ENCODE results near the gene UBC. TPM values are rescaled to one million over a fixed set of nuclear protein-coding genes. Genes with fewer than 3 reads are reported as not detected.

The UBC gene
- total and polyA plus RNA-seq, 9 of the 15 experiments (the other 6 are each of a cell fraction or from before 2014, with no cell fraction given): 533 to 1,153 (median 813) TPM

GRCh38 chr12:124921200-124922031, 7.0 kb upstream of the UBC start (continued):
- TF ChIP-seq PREB (CRISPR knock-in tag; IDR thresholded peaks at IDR 0.05) (no peak), CREB5 (CRISPR knock-in tag; IDR thresholded peaks at IDR 0.05) (no peak), ZNF23 (CRISPR knock-in tag; IDR thresholded peaks at IDR 0.05) (no peak), ZNF197 (CRISPR knock-in tag; IDR thresholded peaks at IDR 0.05; ENCODE audit: low read depth) (0 out of 2 replicates have a peak, but pooled peaks have one; percentile 11), SIRT6 (IDR thresholded peaks at IDR 0.05; ENCODE audit: low read depth, low read length) (no peak), TCFL5 (CRISPR knock-in tag; conservative IDR thresholded peaks at IDR 0.05) (no peak), TFAP4 (CRISPR knock-in tag; IDR thresholded peaks at IDR 0.05; ENCODE audit: borderline replicate concordance) (no peak), ZBTB8A (IDR thresholded peaks at IDR 0.05; ENCODE audit: partially characterized antibody) (no peak), SIN3B (IDR thresholded peaks at IDR 0.05; ENCODE audit: low read depth) (no peak), BRCA1 (IDR thresholded peaks at IDR 0.05) (no peak), BRCA1 (CRISPR knock-in tag; IDR thresholded peaks at IDR 0.05) (no peak), ZNF830 (CRISPR knock-in tag; IDR thresholded peaks at IDR 0.05) (no peak), PHF21A (IDR thresholded peaks at IDR 0.05; ENCODE audit: borderline replicate concordance, low read depth) (no peak), HMBOX1 (IDR thresholded peaks at IDR 0.05) (no peak), MTF1 (CRISPR knock-in tag; IDR thresholded peaks at IDR 0.05; ENCODE audit: borderline replicate concordance) (no peak), ZBTB33 (CRISPR knock-in tag; IDR thresholded peaks at IDR 0.05) (no peak), CBX8 (IDR thresholded peaks at IDR 0.05; ENCODE audit: borderline replicate concordance, extremely low read depth, low read depth, low read length, poor library complexity, severe bottlenecking) (no peak), CHAMP1 (IDR thresholded peaks at IDR 0.05) (no peak)

Measured in K562 (cell line).